Activated naive CD4-positive, alpha-beta T cell treated with anti-CD3 and anti-CD28 coated beads, Interleukin-2, amount 10 ng/mL, durations not matched to agents 7 days and 5 days (primary cell): Measurements from ENCODE around the gene TP53BP2.
"Not testable (repeated sequence)": the region's sequence is repeated elsewhere in the genome, so short reads cannot be mapped to it uniquely, and the experiment has no call there.

Experiments
- CTCF ChIA-PET: fragments of 350-600 bp; sonication (Branson Sonifier 250); formaldehyde crosslinking; loops from one replicate; lab custom pipeline; 2021; ENCODE audit warnings: antibody characterized with exemption; lab: Charles Lee
- DNase-seq: peaks from one replicate; pipeline ENCODE4 v3.0.0-alpha.2; 2020
- H3K27ac Mint-ChIP-seq: one replicate; pipeline ENCODE4 v1.8.0; 2021; ENCODE audit warnings: mild to moderate bottlenecking, moderate library complexity, mixed read lengths
- H3K27me3 Mint-ChIP-seq: one replicate; pipeline ENCODE4 v1.8.0; 2021; ENCODE audit warnings: mild to moderate bottlenecking, mixed read lengths
- H3K36me3 Mint-ChIP-seq: one replicate; pipeline ENCODE4 v1.8.0; 2021; ENCODE audit warnings: mixed read lengths
- H3K4me1 Mint-ChIP-seq: one replicate; pipeline ENCODE4 v1.8.0; 2021; ENCODE audit warnings: mixed read lengths
- H3K4me3 Mint-ChIP-seq: one replicate; pipeline ENCODE4 v1.8.0; 2021; ENCODE audit warnings: mild to moderate bottlenecking, moderate library complexity, mixed read lengths
- H3K9me3 Mint-ChIP-seq: one replicate; pipeline ENCODE4 v1.8.0; 2021; ENCODE audit warnings: mixed read lengths

The TP53BP2 gene

DNA sequence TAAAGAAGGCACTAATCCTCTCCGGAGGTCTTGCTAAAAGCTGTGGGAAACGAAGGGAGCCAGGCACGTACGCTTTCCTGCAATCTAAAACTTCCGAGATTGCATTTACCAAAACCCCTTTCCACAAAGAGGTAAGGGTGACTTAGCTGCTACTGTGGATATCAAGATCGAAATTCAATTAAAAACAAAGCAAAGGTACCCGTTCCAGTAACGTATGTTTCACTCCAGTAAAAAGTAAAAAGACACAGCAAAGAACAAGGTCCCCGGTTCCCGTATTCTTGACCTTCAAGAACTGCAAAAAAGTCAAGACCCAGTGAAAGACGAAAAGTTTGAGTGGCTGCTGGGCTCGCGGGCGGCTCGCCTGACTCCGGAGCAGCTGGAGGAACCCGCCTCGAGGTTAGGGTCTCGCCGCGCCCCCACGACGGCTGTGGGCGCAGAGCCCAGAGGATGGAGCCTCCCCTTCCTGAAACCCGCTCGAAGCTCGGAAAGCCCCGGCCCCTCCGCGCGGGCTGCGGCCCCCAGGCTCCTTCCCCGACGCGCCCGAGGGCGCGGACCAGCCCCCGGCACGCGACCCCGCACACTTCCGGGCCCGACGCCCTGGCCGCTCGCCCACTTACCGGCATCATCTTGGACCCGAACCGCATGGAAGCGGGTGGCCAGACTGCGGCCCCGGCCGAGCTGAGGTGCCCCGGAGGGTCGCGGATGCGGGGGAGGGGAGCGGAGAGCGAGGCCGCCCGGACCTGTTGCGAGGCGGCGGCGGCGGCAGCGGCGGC, 524 bp downstream of the TP53BP2 start:
- Mint-ChIP-seq H3K4me3 (peak overlapping the region; percentile 95), H3K27me3 (peaks cover 3% of the 10 kb centered on the region), H3K4me1 (peaks cover 42% of the 10 kb centered on the region), H3K27ac (peak overlapping the region; percentile 96), H3K9me3 (no peaks in the 10 kb centered on the region), H3K36me3 (peaks cover 6% of the 10 kb centered on the region)
- peak; percentile 76 for DNase-seq
- CTCF ChIA-PET, result interaction anchor here (0.6 to 1.9 kb wide), 6 partner anchors 20 to 132 kb away, joined by 3 to 4 read pairs (median 3); no protein-coding TSS in a partner anchor

- H3K4me1 Mint-ChIP-seq, result peaks cover 45% of the 10 kb centered on the region
- peak overlapping the region; percentile 96 for H3K27ac Mint-ChIP-seq
- CTCF ChIA-PET, result interaction anchor here (0.6 to 1.9 kb wide), 5 partner anchors 19 to 132 kb away, joined by 3 to 4 read pairs (median 3); no protein-coding TSS in a partner anchor
- no peaks in the 10 kb centered on the region for H3K9me3 Mint-ChIP-seq
- peaks cover 2% of the 10 kb centered on the region for H3K27me3 Mint-ChIP-seq
- H3K36me3 Mint-ChIP-seq, result peaks cover 6% of the 10 kb centered on the region
- H3K4me3 Mint-ChIP-seq, result peak overlapping the region; percentile 95
- DNase-seq, result peak; percentile 69
Observed at GRCh38 chr1:223844787-223845036, 1.0 kb downstream of the TP53BP2 start.

- H3K27me3 Mint-ChIP-seq, result no peaks in the 10 kb centered on the region
- CTCF ChIA-PET, result interaction anchor here (0.6 to 1.9 kb wide), 4 partner anchors 40 to 131 kb away, joined by 3 to 4 read pairs (median 4); no protein-coding TSS in a partner anchor
- peaks cover 44% of the 10 kb centered on the region for H3K4me1 Mint-ChIP-seq
- peaks cover 6% of the 10 kb centered on the region for H3K36me3 Mint-ChIP-seq
- no peak for DNase-seq
- H3K4me3 Mint-ChIP-seq, result peak overlapping the region; percentile 95
- no peaks in the 10 kb centered on the region for H3K9me3 Mint-ChIP-seq
- H3K27ac Mint-ChIP-seq, result peak overlapping the region; percentile 96
Observed at GRCh38 chr1:223843934-223844786, 1.6 kb downstream of the TP53BP2 start.

DNA sequence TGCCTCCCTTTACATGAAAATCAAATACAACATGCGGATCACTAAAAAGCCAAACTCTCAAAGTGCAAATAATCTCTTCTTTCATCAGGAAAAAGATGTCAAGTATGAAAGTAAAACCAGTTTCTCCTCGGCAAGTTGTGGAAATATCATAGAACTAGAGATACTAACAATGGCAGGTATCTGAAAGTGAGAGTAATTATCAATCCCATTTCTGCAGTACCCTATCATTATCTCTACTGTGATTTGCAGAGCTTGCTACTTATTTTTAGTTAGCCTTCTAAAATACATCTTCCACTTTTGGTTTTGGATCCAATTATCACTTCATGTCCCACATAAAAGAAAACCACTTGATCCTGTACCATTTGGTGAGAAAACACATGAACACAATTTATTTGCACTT, 3.0 kb downstream of the TP53BP2 start:
- Mint-ChIP-seq H3K9me3 (no peaks in the 10 kb centered on the region), H3K4me3 (peak overlapping the region; percentile 3), H3K27me3 (no peaks in the 10 kb centered on the region), H3K4me1 (peaks cover 55% of the 10 kb centered on the region), H3K36me3 (peaks cover 6% of the 10 kb centered on the region), H3K27ac (no peak overlapping the region)
- DNase-seq, result no peak
- CTCF ChIA-PET, result interaction anchor here (0.6 to 1.3 kb wide), 2 partner anchors 31 to 924 kb away, joined by 3 to 5 read pairs; no protein-coding TSS in a partner anchor

DNA sequence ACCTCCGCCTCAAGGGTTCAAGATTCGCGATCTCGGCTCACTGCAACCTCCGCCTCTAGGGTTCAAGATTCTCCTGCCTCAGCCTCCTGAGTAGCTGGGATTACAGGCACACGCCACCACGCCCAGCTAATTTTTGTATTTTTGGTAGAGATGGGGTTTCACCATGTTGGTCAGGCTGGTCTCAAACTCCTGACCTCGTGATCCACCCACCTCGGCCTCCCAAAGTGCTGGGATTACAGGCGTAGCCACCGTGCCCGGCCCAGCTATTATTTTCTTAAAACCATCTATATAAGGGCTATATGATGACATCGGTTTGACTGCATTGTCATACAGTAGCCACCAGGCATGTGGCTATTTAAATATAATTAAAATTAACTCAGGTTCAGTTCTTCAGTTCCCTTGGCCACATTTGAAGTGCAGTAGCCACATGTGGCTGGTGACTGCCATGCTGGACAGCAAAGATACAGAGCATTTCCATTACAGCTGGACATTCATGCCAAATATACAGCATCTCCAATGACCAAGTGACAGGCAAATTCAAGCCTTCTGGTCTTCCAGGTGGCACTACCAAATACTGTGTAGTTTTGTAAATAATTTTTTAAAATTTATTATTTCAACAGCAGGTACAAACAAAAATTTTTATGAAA, 3.6 kb downstream of the TP53BP2 start:
- H3K4me1 Mint-ChIP-seq, result peaks cover 54% of the 10 kb centered on the region
- H3K4me3 Mint-ChIP-seq, H3K27ac Mint-ChIP-seq, H3K9me3 Mint-ChIP-seq, H3K27me3 Mint-ChIP-seq, DNase-seq, H3K36me3 Mint-ChIP-seq: not testable (repeated sequence)
- CTCF ChIA-PET, result interaction anchor here (1.3 kb wide), 1 partner anchor 31 kb away, joined by 5 read pairs; no protein-coding TSS in a partner anchor

DNA sequence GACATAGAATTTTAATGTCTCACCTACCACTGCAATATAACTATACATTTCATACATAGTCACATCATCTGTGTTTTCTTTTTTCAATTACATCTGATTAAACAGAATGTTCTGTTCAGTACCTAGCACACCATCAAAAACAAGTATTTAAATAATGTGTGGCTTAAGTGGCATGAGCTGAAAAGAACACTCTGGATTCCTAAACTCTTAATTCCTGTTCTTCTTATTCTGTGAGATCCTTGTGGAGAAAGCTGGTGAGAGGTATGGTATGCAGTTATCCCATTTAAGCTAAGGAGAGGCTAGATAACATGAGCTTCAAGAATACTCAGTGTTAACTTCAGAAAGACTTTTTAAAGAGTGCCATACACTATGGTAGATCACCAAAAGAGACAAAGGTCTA, 5.5 kb downstream of the TP53BP2 start:
- no peaks in the 10 kb centered on the region for H3K27me3 Mint-ChIP-seq
- H3K9me3 Mint-ChIP-seq, result no peaks in the 10 kb centered on the region
- CTCF ChIA-PET, result no interaction called here
- no peak overlapping the region for H3K4me3 Mint-ChIP-seq
- no peak for DNase-seq
- peak overlapping the region; percentile 31 for H3K27ac Mint-ChIP-seq
- peaks cover 6% of the 10 kb centered on the region for H3K36me3 Mint-ChIP-seq
- peaks cover 47% of the 10 kb centered on the region for H3K4me1 Mint-ChIP-seq

GRCh38 chr1:223838125-223838854, 7.5 kb downstream of the TP53BP2 start:
- Mint-ChIP-seq H3K27me3 (no peaks in the 10 kb centered on the region), H3K9me3 (no peaks in the 10 kb centered on the region), H3K36me3 (peaks cover 3% of the 10 kb centered on the region), H3K4me3 (no peak overlapping the region), H3K27ac (no peak overlapping the region), H3K4me1 (peaks cover 32% of the 10 kb centered on the region)
- DNase-seq, result no peak
- CTCF ChIA-PET, result no interaction called here

GRCh38 chr1:223837687-223838086, 8.1 kb downstream of the TP53BP2 start:
- Mint-ChIP-seq H3K27me3 (no peaks in the 10 kb centered on the region), H3K4me3 (no peak overlapping the region), H3K36me3 (peaks cover 1% of the 10 kb centered on the region), H3K4me1 (peaks cover 26% of the 10 kb centered on the region), H3K9me3 (no peaks in the 10 kb centered on the region), H3K27ac (no peak overlapping the region)
- no peak for DNase-seq
- CTCF ChIA-PET, result no interaction called here

GRCh38 chr1:223837206-223837605, 8.5 kb downstream of the TP53BP2 start:
- no peak for DNase-seq
- CTCF ChIA-PET, result no interaction called here
- Mint-ChIP-seq H3K36me3 (no peaks in the 10 kb centered on the region), H3K27ac (no peak overlapping the region), H3K27me3 (no peaks in the 10 kb centered on the region), H3K9me3 (no peaks in the 10 kb centered on the region), H3K4me3 (no peak overlapping the region), H3K4me1 (peaks cover 24% of the 10 kb centered on the region)

DNA sequence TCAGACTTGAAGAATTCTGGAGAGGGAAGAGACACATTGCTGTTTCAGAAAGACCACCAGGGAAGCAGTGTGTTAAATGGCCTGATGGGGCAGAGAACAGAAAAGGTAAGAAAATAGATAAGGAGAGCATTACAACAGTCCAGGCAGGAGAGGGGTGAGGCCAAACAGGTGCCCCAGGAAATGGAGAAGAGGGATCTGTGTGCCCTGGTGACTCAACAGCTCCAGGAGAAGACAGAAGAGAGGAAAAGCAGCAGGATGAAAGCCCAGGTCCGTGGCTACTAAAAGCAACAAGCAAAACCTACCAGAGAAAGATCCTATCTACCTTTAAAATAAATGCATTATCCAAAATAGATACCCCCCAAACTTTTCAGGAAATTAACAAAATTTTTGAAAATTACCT, 9.2 kb downstream of the TP53BP2 start:
- Mint-ChIP-seq H3K27ac (no peak overlapping the region), H3K4me1 (peaks cover 24% of the 10 kb centered on the region), H3K9me3 (no peaks in the 10 kb centered on the region), H3K27me3 (no peaks in the 10 kb centered on the region), H3K4me3 (no peak overlapping the region), H3K36me3 (no peaks in the 10 kb centered on the region)
- DNase-seq, result no peak
- CTCF ChIA-PET, result interaction anchor here (0.6 kb wide), 1 partner anchor 19 kb away, joined by 3 read pairs; no protein-coding TSS in a partner anchor

DNA sequence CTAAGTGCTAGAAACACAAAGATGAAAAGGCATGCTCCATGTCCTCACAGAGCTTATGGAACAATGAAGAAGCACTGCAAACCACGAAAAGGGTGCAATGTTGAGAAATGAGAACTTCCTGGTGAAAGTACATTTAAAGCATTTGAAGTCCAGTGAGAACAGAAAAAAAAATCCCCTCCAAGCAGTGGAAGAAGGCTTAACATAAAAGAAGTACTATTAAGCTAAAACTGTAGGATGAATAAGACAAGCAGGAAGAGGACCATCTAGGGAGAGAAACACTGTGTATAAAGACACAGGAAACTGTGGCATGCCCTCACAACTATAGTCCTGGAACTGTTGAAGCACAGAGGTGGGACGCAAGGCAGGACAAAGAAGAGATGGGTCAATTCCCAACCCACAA, 10.0 kb downstream of the TP53BP2 start:
- Mint-ChIP-seq H3K4me3 (no peak overlapping the region), H3K36me3 (no peaks in the 10 kb centered on the region), H3K9me3 (no peaks in the 10 kb centered on the region), H3K27me3 (no peaks in the 10 kb centered on the region), H3K4me1 (peaks cover 24% of the 10 kb centered on the region), H3K27ac (no peak overlapping the region)
- no peak for DNase-seq
- CTCF ChIA-PET, result interaction anchor here (1.1 kb wide), 1 partner anchor 10 kb away, joined by 3 read pairs; no protein-coding TSS in a partner anchor

DNA sequence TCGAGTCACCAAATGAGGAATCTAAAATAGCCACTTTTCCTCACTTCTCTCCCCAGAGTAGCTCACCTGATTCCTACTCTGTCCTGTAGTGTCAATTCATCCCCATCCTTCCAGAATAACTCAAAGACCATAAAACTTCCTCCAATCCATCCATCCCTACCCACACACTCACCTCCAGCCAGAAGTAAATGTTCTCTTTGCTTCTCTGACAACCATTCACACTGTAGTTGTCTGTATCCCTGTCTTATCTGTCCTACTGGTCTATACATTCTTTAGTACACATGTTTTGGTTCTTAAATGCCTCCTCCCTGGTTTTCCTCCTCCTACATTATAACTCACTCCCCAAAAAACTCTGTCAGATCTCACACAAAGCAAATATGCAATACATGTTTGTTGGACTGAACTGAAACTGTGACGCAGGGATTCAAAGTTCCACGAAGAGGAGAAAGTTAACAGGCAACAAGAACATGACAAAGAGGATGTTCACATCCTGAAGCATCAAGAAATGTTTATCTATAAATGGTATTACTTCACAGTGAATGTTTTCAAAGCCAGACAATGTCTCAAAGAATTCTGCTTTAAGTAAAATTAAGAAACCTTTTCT, 11.0 kb downstream of the TP53BP2 start:
- no peak overlapping the region for H3K4me3 Mint-ChIP-seq
- no peak overlapping the region for H3K27ac Mint-ChIP-seq
- no peak for DNase-seq
- no peaks in the 10 kb centered on the region for H3K36me3 Mint-ChIP-seq
- CTCF ChIA-PET, result no interaction called here
- H3K9me3 Mint-ChIP-seq, result no peaks in the 10 kb centered on the region
- H3K27me3 Mint-ChIP-seq, result no peaks in the 10 kb centered on the region
- peaks cover 21% of the 10 kb centered on the region for H3K4me1 Mint-ChIP-seq

DNA sequence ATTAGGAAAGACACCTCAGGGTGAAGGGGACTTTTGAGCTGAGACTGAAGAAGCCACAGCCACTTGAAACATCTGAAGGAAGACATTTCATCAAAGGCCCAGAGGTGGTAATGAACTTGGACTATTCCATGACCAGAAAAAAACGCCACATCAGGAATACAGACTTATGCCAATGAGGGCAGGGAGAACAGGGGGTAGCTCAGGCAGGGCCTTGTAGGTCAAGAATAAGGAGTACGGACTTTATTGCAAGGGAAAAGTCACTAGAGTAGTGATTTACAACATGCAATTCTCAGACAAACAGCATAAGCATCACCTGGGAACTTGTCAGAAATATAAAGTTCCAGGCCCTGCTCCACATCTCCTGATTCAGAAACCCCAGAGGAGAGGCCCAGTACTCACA, 11.8 kb downstream of the TP53BP2 start:
- Mint-ChIP-seq H3K4me3 (no peak overlapping the region), H3K4me1 (peaks cover 23% of the 10 kb centered on the region), H3K36me3 (no peaks in the 10 kb centered on the region), H3K9me3 (no peaks in the 10 kb centered on the region), H3K27ac (no peak overlapping the region), H3K27me3 (no peaks in the 10 kb centered on the region)
- no peak for DNase-seq
- CTCF ChIA-PET, result interaction anchor here (0.5 kb wide), 1 partner anchor 588 kb away, joined by 3 read pairs; no protein-coding TSS in a partner anchor
